HL-60/S4 treated with retinoic acid at 250 ng/mL for 4 days and 3 days (cell line): Measurements from ENCODE around the gene DAG1.

ENCODE experiments used
- in situ Hi-C: fragments of 300-500 bp; cut with MboI; formaldehyde crosslinking; loops from 2 replicates; pipeline ENCODE4 v1.7.0; 2022; ENCODE audit warnings: low sequenced_read_pairs

DAG1 gene

GRCh38 chr3:49539659-49540560, 69.8 kb downstream of the DAG1 start:
- in situ Hi-C loops: no loop called here

- in situ Hi-C loops: no loop called here
These were observed 82.0 kb downstream of the DAG1 start for GRCh38 chr3:49552087-49552486.

GRCh38 chr3:49553324-49553691, 83.2 kb downstream of the DAG1 start:
- in situ Hi-C loops: no loop called here

GRCh38 chr3:49553692-49554632, 83.9 kb downstream of the DAG1 start, which contains the start of gene BSN:
Gene BSN, plus strand, starts transcription at chr3:49554477. Its CDS starts 126 bp downstream, at chr3:49554603.
- in situ Hi-C loops: no loop called here

GRCh38 chr3:49554633-49555265, 84.7 kb downstream of the DAG1 start:
- in situ Hi-C loops: no loop called here

- in situ Hi-C loops: no loop called here
These were observed 86.6 kb downstream of the DAG1 start for GRCh38 chr3:49556500-49557275.

GRCh38 chr3:49563040-49563578, 93.0 kb downstream of the DAG1 start:
- in situ Hi-C loops: no loop called here

GRCh38 chr3:49563766-49564165, 93.7 kb downstream of the DAG1 start:
- in situ Hi-C loops: no loop called here

GRCh38 chr3:49566312-49566711, 96.2 kb downstream of the DAG1 start:
- in situ Hi-C loops: no loop called here

- in situ Hi-C loops: no loop called here
These were observed 97.3 kb downstream of the DAG1 start for GRCh38 chr3:49567406-49567805.

GRCh38 chr3:49568965-49569364, 98.9 kb downstream of the DAG1 start:
- in situ Hi-C loops: no loop called here

- in situ Hi-C loops: no loop called here
These were observed 100.1 kb downstream of the DAG1 start for GRCh38 chr3:49570028-49570654.

GRCh38 chr3:49582177-49582576, 112.1 kb downstream of the DAG1 start:
- in situ Hi-C loops: no loop called here
